CD4-positive, alpha-beta T cell treated with Interleukin-2 at 100 ng/mL for 4 hours (primary cell): ENCODE measurements around the gene NKD1.
"Not testable (repeated sequence)": the region's sequence is repeated elsewhere in the genome, so short reads cannot be mapped to it uniquely, and the experiment has no call there.

Experiments
- DNase-seq: peaks from one replicate; pipeline ENCODE4 v3.0.0-alpha.2; 2020; ENCODE audit warnings: low spot score

Gene NKD1

DNA sequence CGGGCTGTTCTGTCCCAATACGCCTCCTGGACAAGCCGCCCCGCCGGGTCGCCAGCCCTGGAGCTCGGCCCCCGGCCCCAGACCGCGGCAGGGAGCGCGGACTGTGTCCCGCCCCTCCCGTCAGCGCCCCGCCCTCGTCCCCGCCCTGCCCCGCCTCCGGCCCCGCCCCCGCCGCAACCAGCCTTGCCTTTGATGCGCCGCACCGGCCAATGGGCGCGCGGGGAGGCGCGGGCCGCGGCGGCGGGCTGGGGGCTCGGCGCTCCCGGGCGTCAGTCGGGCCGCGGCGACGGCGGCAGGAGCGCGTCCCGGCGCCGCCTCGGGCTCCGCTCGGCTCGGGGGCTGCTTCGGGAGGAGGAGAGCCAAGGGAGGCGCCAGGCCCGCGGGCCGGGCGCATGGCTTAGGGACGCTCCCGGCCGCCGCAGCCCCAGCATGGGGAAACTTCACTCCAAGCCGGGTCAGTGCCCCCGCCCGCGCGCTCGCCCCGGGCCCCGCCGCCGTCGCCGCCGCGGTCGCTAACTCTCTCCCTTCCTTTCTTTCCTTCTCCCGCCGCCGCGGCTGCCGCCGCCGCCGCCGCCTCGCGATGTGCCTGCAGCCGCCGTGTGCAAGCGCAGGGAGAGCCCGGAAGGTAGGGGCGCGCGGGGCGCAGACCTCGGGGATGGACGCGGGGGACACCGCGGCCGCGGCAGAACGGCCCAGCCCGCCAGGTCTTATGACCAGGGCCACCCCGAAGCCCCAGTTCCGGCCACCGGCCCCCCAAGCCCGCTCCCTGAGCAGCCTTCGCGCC, at the start of gene NKD1:
Gene NKD1, plus strand, starts transcription at position 272 of the 784 bp plus-strand sequence. Its CDS starts 158 bp downstream, at position 430.
- DNase-seq = peak; percentile 69

GRCh38 chr16:50498431-50499155, 49.6 kb upstream of the NKD1 start:
- DNase-seq = no peak

DNA sequence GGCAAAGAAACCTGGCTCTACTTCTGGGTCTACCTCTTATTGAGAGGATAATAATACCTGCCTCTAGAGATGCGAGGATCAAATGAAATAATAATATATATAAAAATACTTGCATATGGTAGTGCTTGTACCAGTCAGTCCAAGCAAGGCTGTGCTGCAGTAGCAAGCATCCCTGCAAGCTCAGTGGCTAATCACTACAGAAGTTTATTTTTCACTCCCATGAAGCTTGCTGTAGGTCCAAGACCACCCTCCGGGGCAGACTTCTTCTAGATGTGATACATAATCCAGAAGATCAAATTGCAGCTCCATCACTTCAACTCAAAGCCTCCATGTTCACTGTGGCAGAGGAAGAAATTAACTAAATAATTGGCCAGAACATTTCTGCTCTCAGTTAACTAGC, 48.9 kb upstream of the NKD1 start:
- DNase-seq = no peak

DNA sequence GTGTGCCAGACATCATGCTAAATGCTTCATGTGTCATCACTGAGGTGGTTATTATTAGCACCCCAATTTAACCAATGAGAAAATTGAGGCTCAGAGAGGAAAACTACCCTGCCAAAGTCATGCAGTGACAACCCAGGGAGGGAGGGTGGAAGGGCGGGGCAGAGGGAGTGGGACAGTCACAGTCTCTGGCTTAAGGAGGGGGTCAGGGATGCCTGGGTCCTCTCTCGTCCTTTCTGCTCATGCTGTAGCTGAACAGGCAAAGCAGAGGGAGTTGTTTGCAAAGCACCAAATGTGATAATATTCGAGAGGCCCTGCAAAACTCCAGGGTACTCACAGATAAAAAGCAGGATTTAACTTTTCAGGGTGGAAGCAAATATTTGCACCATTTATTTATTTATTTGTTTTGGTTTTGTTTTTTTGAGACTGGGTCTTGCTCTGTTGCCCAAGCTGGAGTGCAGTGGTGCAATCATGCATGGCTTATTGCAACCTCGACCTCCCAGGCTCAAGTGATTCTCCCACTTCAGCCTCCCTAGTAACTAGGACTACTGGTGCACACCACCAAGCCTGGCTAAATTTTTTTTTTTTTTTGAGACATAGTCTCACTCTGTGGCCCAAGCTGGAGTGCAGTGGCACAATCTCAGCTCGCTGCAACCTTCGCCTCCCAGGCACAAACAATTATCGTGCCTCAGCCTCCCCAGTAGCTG, 47.9 kb upstream of the NKD1 start:
- DNase-seq = no peak

DNA sequence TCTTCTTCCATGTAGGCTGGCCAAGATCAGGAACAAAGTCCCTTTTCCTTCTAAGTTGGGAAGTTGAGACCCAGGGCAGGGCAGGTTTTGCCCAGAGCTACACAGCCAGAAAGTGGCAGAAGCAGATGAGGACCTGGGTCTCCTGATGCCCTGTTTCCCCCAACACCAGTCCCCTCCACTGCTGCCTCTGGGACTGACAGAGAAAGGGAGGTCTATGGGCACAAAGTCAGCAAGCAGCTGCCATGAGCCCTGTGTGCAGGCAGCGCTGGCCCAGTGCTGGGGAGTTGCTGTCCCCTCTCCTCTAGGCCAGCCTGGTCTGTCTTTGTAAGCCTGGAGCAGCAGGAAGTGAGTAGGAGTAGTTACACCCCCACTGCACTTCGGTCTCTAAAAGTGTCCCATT, 46.9 kb upstream of the NKD1 start:
- no peak for DNase-seq

- DNase-seq = no peak
Observed at GRCh38 chr16:50501986-50502615, 46.1 kb upstream of the NKD1 start.

- no peak for DNase-seq
Observed at GRCh38 chr16:50502616-50503011, 45.6 kb upstream of the NKD1 start.

- DNase-seq = not testable (repeated sequence)
Observed at GRCh38 chr16:50503868-50504531, 44.2 kb upstream of the NKD1 start.

- DNase-seq = no peak
Observed at GRCh38 chr16:50505115-50505514, 43.1 kb upstream of the NKD1 start.

GRCh38 chr16:50505714-50506542, 42.3 kb upstream of the NKD1 start:
- no peak for DNase-seq

DNA sequence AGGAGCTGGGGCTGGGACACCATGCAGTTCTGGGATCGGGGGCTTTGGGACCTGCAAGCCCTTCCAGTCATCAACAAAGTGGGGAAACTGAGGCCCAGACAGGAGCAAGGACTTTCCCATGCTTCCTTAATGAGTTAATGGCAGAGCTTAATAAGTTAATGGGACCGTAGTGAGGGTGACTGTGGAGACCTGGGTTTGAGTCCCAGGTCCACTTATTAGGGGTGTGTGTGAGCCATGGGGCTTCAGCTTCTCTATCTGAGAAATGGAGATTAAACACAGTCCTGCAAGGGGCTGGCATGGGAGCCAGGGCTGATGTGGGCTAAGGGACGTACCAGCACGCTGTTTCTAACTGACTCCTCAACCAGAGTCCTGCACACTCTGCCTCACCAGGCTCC, 41.7 kb upstream of the NKD1 start:
- no peak for DNase-seq

DNA sequence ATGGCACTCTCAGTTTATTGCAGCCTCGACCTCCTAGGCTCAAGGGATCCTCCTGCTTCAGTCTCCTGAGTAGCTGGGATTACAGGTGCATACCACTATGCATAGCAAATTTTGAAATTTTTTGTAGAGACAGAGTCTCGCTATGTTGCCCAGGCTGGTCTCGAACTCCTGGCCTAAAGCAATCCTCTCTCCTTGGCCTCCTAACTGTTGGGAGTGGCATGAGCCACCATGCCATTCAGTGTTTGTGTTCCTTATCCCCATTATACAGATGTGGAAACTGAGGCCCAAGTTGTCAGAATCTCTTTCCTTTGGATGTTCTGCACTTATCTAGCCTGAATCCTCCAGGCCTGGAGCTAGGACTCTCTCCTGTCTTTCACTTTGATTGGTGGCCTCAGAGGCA, 40.8 kb upstream of the NKD1 start:
- no peak for DNase-seq

- peak; percentile 33 for DNase-seq
Observed at GRCh38 chr16:50509521-50510341, 38.5 kb upstream of the NKD1 start.

DNA sequence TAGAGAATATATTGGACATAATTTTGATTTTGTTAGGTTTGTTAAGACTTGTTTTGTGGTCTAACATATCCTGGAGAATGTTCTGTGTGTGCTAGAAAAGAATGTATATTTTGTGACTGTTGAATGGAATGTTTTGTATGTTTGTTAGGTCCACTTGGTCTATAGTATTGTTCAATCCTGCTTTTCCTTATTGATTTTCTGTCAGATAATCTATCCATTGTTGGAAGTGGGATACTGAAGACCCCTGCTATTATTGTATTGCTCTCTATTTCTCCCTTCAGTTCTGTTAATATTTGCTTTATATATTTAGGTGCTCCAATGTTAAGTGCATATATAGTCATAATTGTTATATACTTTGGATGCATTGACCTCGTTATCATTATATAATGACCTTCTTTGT, 33.0 kb upstream of the NKD1 start:
- no peak for DNase-seq

DNA sequence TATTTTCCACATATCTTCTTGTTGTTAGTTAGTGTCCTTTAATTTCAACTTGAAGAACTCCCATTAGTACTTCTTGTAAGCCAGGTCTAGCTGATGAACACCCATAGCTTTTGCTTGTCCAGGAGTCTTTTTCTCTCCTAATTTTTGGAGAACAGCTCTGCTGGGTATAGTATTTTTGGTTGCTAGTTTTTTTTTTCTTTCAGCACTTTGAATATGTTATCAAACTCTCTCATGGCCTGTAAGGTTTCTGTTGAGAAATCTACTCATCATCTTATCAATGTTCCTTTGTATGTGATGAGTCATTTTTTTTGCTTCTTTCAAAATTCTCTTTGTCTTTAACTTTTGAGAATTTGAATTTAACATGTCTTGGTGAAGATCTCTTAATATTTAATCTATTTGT, 31.8 kb upstream of the NKD1 start:
- no peak for DNase-seq

GRCh38 chr16:50516890-50517289, 31.3 kb upstream of the NKD1 start:
- DNase-seq = no peak

DNA sequence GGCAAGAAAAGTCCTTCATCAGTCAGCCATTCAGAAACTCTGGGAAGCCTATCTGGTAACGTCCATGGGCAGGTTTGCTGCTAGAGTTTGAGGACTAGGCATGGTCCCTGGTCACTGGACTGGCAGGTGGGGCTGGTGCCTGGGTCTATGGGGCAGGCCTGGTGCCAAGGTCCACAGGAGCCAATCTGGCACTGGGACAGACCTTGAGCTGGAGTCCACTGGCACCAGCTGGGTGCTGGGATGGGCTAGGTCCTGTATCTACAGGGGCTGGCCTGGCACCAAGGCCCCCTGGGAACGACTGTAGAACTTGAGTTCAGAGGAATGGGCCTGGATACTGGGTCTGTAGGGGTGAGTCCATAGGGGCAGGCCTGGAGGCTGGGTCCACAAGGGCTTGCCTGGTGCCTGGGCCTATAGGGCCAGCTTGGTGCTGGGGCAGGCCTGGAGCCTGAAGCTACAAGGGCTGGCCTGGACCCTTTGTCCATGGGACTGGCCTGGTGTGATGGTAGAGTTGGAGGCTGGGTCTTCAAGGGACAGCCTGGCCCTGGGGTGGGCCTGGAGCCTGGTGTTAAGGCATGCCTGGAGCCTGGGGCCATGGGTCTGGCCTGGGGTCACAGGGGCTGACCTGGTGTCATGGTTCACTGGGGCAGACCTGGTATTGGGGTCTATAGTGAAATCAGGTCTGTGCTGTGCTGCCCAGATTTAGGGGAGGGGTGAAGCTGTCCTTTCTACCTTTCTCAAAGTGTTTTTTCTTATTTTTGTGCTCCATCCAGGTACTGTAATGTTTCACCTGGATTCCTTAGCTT, 30.5 kb upstream of the NKD1 start:
- no peak for DNase-seq

DNA sequence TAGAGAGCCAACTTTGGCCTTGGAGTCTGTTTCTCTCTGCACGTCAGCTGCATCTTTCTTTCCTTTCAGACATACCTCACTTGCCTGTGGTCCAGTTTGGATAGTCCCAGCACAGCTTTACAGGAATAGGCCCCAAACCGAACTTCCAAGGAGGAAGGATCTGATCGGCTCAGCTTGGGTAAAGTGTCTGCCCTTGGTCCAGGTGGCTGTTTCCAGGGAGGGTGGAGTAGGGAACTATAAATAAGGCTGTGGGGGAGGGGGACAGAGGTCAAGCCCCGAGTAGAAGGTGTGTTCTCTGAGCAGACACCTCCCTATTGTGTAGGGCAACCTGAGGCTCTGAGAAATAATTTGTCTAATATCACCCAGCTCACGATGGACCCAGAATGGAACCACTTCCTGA, 29.2 kb upstream of the NKD1 start:
- no peak for DNase-seq

- no peak for DNase-seq
Observed at GRCh38 chr16:50519602-50520001, 28.6 kb upstream of the NKD1 start.
